ENCODE results near the gene FOSL1. TPM values are rescaled to one million over a fixed set of nuclear protein-coding genes. Genes with fewer than 3 reads are reported as not detected.

Gene FOSL1
- total RNA-seq, 1 experiment from 2014 or later: 20.5 TPM

DNA sequence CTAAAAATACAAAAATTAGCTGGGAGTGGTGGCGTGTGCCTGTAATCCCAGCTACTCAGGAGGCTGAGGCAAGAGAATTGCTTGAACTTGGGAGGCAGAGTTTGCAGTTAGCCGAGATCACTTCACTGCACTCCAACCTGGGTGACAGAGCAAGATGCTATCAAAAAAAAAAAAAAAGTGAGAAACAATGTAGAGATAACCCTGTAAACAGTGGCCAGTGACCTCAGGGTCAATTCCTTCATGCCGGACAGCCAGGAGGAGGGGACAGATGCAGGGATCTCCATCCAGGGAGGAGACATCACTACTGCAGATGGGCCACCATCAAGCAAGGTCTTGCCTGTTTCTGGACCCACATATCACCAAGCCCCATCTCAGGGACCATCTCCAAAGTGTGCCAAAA, 52.4 kb downstream of the FOSL1 start (continued):
- TF ChIP-seq, protein P1, sequence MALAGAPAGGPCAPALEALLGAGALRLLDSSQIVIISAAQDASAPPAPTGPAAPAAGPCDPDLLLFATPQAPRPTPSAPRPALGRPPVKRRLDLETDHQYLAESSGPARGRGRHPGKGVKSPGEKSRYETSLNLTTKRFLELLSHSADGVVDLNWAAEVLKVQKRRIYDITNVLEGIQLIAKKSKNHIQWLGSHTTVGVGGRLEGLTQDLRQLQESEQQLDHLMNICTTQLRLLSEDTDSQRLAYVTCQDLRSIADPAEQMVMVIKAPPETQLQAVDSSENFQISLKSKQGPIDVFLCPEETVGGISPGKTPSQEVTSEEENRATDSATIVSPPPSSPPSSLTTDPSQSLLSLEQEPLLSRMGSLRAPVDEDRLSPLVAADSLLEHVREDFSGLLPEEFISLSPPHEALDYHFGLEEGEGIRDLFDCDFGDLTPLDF (CRISPR knock-in tag; IDR thresholded peaks at IDR 0.05): no peak
- TF ChIP-seq IRF2 (CRISPR knock-in tag; IDR thresholded peaks at IDR 0.05; ENCODE audit: borderline replicate concordance, low read depth) (no peak), NFE2L1 (CRISPR knock-in tag; IDR thresholded peaks at IDR 0.05) (no peak)
- TF ChIP-seq, protein P2, sequence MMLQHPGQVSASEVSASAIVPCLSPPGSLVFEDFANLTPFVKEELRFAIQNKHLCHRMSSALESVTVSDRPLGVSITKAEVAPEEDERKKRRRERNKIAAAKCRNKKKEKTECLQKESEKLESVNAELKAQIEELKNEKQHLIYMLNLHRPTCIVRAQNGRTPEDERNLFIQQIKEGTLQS (CRISPR knock-in tag; conservative IDR thresholded peaks at IDR 0.05): no peak
- TF ChIP-seq, protein P3, sequence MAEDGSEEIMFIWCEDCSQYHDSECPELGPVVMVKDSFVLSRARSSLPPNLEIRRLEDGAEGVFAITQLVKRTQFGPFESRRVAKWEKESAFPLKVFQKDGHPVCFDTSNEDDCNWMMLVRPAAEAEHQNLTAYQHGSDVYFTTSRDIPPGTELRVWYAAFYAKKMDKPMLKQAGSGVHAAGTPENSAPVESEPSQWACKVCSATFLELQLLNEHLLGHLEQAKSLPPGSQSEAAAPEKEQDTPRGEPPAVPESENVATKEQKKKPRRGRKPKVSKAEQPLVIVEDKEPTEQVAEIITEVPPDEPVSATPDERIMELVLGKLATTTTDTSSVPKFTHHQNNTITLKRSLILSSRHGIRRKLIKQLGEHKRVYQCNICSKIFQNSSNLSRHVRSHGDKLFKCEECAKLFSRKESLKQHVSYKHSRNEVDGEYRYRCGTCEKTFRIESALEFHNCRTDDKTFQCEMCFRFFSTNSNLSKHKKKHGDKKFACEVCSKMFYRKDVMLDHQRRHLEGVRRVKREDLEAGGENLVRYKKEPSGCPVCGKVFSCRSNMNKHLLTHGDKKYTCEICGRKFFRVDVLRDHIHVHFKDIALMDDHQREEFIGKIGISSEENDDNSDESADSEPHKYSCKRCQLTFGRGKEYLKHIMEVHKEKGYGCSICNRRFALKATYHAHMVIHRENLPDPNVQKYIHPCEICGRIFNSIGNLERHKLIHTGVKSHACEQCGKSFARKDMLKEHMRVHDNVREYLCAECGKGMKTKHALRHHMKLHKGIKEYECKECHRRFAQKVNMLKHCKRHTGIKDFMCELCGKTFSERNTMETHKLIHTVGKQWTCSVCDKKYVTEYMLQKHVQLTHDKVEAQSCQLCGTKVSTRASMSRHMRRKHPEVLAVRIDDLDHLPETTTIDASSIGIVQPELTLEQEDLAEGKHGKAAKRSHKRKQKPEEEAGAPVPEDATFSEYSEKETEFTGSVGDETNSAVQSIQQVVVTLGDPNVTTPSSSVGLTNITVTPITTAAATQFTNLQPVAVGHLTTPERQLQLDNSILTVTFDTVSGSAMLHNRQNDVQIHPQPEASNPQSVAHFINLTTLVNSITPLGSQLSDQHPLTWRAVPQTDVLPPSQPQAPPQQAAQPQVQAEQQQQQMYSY (CRISPR knock-in tag; IDR thresholded peaks at IDR 0.05): no peak
- TF ChIP-seq, protein P4, sequence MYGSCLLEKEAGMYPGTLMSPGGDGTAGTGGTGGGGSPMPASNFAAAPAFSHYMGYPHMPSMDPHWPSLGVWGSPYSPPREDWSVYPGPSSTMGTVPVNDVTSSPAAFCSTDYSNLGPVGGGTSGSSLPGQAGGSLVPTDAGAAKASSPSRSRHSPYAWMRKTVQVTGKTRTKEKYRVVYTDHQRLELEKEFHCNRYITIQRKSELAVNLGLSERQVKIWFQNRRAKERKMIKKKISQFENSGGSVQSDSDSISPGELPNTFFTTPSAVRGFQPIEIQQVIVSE (CRISPR knock-in tag; IDR thresholded peaks at IDR 0.05; ENCODE audit: borderline replicate concordance): no peak
- TF ChIP-seq, protein P5, sequence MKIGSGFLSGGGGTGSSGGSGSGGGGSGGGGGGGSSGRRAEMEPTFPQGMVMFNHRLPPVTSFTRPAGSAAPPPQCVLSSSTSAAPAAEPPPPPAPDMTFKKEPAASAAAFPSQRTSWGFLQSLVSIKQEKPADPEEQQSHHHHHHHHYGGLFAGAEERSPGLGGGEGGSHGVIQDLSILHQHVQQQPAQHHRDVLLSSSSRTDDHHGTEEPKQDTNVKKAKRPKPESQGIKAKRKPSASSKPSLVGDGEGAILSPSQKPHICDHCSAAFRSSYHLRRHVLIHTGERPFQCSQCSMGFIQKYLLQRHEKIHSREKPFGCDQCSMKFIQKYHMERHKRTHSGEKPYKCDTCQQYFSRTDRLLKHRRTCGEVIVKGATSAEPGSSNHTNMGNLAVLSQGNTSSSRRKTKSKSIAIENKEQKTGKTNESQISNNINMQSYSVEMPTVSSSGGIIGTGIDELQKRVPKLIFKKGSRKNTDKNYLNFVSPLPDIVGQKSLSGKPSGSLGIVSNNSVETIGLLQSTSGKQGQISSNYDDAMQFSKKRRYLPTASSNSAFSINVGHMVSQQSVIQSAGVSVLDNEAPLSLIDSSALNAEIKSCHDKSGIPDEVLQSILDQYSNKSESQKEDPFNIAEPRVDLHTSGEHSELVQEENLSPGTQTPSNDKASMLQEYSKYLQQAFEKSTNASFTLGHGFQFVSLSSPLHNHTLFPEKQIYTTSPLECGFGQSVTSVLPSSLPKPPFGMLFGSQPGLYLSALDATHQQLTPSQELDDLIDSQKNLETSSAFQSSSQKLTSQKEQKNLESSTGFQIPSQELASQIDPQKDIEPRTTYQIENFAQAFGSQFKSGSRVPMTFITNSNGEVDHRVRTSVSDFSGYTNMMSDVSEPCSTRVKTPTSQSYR (CRISPR knock-in tag; IDR thresholded peaks at IDR 0.05): no peak

DNA sequence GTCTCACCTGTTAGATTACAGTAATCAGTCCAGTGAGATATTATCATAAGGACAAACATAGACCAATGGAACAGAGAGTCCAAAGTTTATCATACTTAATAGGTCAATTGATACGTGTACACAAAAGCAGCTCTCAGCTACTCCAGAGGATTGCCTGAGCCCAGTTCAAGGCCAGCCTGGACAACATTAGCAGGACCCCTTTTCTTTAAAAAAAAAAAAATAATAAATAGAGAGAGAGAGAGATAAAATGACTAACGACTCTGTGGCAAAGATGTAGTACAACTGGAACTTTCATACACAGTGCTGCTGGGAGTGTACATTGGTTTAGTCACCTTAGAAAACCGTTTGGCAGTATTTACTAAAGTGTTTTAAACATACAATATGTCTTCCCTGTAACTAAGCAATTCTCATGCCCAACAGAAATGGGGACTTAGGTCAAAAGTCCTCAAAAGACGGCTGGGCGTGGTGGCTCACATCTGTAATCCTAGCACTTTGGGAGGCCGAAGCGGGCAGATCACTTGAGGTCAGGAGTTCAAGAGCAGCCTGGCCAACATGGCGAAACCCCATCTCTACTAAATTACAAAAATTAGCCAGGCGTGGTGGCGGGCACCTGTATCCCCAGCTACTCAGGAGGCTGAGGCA, 55.8 kb downstream of the FOSL1 start:
- no peak for ATAC-seq
- Mint-ChIP-seq H3K27ac (no peak overlapping the region), H3K9me3 (no peaks in the 10 kb centered on the region), H3K27me3 (ENCODE audit: low read depth) (peaks cover 13% of the 10 kb centered on the region), H3K36me3 (no peaks in the 10 kb centered on the region), H3K4me3 (no peak overlapping the region), H3K4me1 (peaks cover 3% of the 10 kb centered on the region)
- POLR2A ChIA-PET: no interaction called here
- CTCF ChIA-PET: interaction anchor here (1.2 to 2.2 kb wide), 2 partner anchors 40 to 65 kb away, joined by 6 read pairs; no protein-coding TSS in a partner anchor
- TF ChIP-seq JAZF1 (CRISPR knock-in tag; IDR thresholded peaks at IDR 0.05): no peak
- TF ChIP-seq, protein P6, sequence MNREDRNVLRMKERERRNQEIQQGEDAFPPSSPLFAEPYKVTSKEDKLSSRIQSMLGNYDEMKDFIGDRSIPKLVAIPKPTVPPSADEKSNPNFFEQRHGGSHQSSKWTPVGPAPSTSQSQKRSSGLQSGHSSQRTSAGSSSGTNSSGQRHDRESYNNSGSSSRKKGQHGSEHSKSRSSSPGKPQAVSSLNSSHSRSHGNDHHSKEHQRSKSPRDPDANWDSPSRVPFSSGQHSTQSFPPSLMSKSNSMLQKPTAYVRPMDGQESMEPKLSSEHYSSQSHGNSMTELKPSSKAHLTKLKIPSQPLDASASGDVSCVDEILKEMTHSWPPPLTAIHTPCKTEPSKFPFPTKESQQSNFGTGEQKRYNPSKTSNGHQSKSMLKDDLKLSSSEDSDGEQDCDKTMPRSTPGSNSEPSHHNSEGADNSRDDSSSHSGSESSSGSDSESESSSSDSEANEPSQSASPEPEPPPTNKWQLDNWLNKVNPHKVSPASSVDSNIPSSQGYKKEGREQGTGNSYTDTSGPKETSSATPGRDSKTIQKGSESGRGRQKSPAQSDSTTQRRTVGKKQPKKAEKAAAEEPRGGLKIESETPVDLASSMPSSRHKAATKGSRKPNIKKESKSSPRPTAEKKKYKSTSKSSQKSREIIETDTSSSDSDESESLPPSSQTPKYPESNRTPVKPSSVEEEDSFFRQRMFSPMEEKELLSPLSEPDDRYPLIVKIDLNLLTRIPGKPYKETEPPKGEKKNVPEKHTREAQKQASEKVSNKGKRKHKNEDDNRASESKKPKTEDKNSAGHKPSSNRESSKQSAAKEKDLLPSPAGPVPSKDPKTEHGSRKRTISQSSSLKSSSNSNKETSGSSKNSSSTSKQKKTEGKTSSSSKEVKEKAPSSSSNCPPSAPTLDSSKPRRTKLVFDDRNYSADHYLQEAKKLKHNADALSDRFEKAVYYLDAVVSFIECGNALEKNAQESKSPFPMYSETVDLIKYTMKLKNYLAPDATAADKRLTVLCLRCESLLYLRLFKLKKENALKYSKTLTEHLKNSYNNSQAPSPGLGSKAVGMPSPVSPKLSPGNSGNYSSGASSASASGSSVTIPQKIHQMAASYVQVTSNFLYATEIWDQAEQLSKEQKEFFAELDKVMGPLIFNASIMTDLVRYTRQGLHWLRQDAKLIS (CRISPR knock-in tag; IDR thresholded peaks at IDR 0.05; ENCODE audit: borderline replicate concordance): no peak
- DNase-seq (ENCODE audit: low spot score): no peak
